GM19193 (cell line): ENCODE results near the gene E2F6.

Experiments
- POLR2A ChIP-seq: IDR thresholded peaks from 4 replicates; pipeline ENCODE4 v1.6.1; 2011; ENCODE audit not compliant: insufficient read depth, insufficient read length; ENCODE audit errors: extremely low read depth

Gene E2F6

DNA sequence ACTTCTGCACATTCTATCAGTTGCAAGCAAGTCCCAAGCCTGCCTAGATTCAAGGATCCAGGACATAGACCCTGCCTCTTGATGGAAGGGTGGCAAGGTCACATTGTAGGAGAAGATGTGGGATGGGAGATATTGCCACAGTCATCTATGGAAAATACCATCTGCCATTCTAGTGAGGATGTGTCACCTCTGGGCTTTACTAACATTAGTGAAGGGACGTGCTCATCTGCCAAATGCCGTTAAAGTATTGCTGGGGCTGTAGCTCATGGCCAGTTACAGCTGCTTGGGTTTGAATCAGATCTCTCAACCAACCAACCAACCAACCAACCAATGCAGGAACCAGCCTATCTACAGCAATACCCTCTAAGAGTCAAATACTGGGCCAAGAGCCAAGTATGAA lies 49.0 kb downstream of the E2F6 start:
- no peak for TF ChIP-seq POLR2A

DNA sequence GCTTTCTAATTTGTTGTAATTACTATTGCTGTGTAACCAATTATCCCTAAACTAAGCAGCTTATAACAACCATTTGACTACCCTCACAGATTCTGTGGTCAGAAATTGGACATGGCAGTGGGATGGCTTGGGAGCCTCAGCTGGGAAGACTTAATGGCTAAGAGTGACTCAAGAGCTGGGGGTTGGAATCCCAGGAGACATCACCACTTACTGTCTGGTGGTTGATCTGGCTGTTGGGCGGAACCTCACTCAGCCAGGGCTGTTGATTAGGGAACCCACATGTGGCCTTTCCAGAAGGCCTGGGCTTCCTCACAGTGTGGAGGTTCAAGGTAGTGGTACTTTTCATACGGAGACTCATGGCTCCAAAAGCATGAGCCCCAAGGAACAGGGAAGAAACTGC lies 49.8 kb downstream of the E2F6 start:
- no peak for TF ChIP-seq POLR2A

DNA sequence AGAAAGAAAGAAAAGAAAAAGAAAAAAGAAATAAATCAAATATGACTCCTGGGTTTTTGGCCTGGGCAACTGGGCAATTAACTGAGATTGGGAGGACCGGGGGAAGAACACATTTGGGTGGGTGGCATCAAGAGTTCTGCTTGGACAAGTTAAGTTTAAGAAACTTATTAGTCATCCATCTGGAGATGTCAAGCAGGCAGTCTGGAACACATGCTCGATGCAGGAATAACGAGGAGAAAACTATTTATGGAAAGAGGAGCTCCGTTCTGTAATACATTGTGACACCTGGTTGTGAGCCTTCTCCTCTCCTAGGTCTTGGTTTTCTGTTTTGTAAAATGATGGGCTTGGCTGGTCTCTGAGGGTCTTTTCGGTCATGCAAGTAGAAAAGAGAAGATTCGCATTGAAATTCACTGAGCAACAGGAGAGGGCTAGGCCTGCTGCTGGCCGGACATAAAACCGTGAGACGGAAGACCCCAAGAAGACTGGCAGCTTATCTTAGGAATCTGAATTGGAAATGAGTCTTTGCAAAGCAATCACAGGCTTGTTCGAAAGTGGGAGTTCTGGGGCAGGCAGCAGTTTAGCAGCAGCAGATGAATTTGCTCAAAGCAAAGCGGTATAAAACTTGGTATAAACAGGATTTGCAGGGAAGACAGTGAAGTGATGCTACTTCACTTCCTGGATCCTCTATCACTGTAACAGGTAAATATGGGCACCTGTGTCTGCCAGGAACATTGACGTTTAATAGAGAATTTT lies 51.4 kb downstream of the E2F6 start:
- no peak for TF ChIP-seq POLR2A

DNA sequence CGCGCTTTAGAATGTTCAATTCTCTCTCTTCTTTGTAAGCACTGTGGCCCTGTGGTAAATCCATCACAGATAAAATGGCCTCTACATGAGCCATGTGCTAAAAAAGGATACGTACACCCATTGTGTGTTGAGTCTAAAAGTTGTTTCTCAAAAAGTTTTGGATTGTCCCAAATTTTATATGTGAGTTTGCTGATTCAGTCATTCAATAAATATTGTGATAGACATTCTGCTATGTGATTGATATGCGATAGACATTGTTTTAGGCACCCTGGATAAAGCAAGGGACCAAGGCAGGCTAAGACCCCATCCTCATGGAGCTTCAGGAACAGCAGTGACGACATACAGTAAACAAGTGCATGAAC lies 53.5 kb downstream of the E2F6 start:
- TF ChIP-seq POLR2A: no peak

DNA sequence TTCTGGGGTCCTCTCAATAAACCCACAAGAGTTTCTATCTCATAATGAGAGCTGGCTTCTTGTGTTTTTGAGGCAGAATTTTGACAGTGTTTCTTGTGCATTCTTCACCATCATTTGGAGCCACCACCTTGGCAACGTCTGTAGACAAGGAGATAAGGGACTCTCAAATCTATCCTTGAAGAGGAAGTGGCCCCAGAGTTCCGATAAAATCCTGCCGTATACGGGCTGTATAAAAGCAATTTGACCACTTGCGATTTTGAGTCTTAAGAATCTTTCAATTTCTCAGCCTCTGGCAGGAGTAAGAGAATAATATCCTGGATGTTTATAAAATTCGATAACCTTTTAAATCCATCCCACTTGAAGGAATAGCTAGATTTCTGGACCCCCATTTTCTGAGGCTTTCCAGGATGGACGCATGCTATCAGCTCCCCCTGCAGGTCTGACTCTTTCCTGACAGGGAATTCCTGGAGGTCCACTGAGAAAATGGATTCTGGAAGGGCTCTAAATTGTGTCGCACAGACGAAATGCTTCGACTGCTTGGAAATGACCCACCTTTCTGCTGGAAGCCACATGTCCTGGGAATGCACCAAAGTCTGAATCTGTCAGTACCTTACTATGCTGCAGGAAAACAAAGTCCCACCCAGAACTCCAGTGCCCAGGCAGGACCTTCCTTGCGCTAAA lies 54.1 kb downstream of the E2F6 start:
- TF ChIP-seq POLR2A: no peak

DNA sequence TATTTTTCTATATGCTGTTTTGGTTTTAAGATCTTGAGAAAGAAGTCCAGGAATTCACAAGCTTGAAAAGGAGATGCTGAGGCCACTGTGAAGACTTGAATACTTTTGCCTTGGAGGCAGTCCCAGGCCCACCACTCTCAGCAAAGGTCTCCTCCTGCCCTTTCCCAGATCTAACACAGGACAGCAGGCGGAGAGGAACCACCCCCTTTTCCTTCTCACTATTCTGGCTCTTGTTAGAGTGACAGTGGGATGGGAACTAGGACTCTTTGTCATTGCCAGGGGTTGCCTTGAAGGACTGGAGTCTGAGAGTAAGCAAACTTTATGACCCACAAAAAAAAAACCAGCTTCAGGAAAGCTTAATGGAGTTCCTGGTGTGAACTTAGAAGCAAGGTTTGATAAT lies 54.7 kb downstream of the E2F6 start:
- no peak for TF ChIP-seq POLR2A

DNA sequence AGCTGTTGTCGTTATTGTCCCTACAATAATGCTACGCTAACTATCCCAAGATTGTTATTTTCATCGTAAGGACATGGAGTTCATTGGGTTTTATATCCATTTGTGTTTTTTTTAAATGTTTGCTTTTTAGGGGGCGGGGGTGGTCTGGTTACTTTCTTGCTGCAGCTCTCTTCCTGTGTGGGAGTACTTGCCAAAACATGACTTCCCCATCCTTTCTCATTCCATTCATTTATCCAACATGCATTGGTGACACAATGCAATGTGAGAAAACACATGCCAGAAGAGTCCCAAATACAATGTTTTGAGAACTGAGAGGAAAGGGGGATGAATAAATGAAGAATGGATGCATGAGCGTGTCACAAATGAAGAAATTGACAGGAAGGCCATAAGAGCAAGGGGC lies 55.9 kb downstream of the E2F6 start:
- TF ChIP-seq POLR2A: no peak

DNA sequence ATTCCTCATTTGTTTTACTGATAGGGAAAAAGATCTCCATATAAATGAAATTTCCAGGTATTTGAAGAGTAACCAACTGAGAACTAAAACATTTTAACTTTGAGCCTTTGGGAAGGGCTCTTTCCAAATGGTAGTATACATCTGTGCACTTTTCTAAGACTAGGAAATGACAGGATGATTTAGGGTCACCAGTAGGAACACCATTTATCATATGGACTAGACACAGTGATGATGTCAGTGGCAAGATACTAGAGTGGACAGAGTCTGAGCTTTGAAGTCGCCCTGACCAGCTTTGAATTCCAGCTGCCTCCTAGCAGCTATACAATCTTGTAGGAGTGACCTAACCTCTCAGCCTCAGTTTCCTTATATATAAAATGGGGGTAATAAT lies 56.4 kb downstream of the E2F6 start:
- TF ChIP-seq POLR2A: no peak

DNA sequence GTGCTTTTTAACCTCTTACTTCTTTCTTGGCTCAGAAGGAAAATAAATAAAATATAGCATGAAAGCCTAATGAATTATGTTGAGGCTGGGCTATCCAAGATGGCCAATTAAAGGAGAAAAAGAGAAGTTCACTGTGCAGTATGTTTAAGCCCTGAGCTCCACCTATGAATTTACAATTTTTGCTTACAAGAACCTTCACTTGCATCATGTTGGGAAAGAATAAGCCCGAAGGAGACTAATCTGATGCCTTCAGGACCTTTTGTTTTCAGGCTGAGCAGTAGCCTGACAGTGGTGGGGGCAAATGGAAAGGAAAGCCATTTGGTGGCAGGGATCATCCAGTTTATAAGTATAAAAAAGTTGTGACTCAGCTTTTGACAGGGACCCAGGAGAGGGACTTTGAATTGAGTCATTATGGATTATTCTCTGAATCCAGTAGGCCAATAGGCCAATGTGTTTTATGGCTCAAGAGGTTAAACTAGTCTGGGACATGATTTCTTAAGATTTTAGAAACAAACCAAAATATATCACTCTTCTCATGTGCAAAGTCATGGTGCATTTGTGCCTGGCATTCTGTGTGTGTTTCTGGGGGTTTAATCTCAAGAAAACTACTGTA lies 56.9 kb downstream of the E2F6 start:
- no peak for TF ChIP-seq POLR2A

DNA sequence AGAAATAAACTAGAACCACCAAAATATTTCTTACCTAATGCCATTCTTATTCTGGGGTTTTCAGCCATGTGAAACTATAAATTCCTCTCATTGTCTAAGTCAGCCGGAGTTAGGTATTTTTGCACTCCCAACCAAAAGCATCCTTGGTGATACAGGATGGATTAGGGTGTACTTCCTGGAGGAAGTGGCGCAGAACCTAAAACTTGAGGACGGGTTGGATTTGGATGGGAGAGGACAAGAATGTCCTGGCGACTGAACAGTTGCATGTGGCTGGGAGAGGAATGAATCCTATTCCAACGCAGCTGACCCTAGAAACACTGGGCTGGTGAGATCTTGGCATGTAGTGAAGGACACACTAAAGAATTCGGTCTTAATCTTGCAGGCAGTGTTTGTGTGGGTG lies 58.5 kb downstream of the E2F6 start:
- TF ChIP-seq POLR2A: no peak

DNA sequence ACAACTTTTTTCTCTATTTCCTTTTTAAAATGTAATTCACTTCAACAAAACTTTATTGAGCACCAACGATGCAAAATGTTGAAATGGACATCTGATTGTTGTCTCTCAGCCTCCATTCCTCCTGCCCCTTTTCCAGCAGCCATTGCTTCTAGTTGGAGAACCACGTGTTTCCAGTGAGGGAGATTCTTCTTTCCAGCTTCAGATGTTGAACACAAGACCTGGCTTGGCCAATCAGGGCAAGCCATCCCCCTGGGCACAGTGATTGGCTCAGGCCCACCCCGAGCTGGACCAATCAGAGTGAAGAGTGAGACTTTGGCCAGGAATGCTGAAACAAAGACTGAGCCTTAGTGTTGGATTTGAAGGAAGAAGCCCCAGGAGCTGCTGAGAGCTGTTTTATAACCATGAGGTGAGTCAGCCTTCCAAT lies 59.0 kb downstream of the E2F6 start:
- TF ChIP-seq POLR2A: no peak

DNA sequence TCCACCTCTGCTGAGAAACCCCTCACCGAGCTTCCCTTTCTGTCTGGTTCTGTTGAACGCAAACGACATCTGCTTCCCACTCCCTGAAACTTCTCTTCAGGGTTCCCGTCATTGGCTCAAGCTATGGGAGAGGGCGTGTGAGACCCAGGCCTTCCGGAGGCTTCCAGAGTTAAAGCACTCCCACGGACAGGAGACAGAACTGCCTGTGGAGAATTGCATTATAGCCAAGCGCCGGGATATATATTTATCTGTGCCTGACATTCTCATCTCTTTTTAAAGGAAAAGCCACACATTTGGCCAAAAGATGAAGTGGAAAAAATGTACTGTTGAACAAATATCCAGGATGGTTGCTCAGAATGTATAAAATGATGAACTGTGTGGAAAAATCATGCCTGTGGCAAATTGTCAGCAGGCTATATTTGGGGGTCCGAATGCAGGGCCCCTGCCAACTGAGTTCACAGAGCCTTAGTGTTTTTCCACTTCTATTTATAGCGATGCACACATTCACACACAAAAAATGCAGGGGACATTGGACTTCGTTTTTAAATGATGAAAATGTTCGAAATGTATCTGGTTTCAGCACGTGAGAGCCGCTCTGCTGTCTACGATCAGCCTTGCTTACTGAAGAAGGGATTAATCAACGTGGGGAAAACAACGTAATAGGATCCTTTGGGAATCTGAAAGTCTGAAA lies 59.5 kb downstream of the E2F6 start:
- no peak for TF ChIP-seq POLR2A

DNA sequence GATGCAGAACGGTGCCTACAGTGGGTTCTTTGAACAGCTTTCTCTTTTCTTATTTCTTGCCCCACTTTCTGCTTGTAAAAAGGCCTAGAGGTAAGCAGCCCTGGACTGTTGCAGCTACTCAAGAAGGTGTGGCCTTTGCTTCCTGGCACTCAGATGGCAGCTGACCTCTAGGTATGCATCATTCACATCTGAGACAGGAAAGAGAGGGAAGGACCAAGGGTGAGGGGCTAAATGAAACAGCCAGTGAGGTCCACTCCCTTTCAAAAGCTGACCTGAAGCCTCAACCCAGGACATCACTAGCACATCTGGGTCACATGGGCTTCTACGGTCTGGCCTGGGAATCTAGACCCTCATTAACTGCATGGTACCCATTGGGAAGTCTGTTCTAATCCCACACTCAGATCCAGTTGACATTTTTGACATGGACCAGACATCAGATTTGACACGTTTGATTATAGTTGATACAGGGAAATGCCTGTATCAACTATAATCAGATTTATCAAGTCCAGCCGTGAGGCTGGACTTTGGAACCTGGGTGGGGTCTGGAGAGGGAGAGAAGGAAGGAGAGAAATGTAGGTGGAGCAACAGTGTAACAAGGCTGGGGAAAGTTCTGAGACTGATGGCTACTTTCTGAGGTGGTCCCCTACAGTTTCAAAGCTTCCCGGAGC lies 60.2 kb downstream of the E2F6 start:
- TF ChIP-seq POLR2A: no peak

DNA sequence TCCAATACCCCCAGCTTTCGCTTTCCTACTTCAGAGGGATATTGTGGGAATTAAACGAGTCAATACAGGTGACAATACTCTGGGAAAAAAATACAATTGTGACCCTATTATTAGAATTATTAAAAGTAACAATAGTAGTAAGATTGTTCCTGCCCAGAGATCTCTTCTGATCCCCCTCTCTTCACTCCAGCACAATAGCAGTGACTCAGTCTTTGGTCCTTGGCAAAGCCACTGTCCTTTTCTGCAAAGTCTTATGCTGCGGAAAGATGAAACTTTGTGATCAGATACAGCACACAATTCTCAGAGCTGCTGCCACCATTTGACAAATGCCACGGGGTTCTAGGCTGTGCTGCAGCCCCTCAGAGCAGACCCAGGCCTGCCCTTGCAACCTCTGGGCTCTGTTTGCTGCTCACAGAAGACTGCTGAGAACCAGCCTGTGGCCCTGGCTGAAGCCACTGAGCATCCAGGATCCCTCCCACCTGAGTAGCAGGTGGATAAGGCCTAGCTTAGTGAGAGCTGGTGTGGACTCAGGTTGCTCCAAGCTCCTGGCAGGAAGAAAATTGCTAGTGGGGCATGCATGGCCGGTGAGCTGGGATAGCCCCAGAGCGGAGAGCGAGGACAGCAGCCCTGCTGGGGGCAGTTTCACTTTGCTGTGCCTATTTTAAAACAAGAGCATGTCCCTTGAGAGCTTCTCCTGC lies 61.4 kb downstream of the E2F6 start:
- TF ChIP-seq POLR2A: no peak
